ENCODE data around the gene CDKL1.

Gene CDKL1

DNA sequence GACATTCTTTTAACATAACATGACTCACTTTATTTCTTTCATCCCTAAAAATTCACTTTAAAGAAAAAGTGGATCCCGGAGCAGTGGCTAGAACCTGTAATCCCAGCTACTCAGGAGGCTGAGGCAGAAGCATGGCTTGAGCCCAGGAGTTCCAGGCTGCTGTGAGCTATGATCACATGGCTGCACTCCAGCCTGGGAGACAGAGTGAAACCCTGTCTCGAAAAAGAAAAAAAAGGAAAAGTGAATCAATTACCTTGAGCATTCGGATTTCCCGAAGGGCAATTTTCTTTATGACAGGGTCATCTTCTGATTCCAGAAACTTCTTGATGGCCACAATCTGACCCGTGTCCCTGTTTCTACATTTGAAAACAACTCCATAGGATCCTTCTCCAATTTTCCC is 1.2 kb downstream of the CDKL1 start:
- TF ChIP-seq TOX (CRISPR knock-in tag; IDR thresholded peaks at IDR 0.05; ENCODE audit: borderline replicate concordance): no peak
- TF ChIP-seq, protein P1, sequence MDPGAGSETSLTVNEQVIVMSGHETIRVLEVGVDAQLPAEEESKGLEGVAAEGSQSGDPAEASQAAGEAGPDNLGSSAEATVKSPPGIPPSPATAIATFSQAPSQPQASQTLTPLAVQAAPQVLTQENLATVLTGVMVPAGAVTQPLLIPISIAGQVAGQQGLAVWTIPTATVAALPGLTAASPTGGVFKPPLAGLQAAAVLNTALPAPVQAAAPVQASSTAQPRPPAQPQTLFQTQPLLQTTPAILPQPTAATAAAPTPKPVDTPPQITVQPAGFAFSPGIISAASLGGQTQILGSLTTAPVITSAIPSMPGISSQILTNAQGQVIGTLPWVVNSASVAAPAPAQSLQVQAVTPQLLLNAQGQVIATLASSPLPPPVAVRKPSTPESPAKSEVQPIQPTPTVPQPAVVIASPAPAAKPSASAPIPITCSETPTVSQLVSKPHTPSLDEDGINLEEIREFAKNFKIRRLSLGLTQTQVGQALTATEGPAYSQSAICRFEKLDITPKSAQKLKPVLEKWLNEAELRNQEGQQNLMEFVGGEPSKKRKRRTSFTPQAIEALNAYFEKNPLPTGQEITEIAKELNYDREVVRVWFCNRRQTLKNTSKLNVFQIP (CRISPR knock-in tag; IDR thresholded peaks at IDR 0.05; ENCODE audit: borderline replicate concordance, low read depth): no peak
- no peak for TF ChIP-seq ZC3H10 (CRISPR knock-in tag; IDR thresholded peaks at IDR 0.05)
- no peak for TF ChIP-seq ISL1 (CRISPR knock-in tag; IDR thresholded peaks at IDR 0.05)
- no peak for TF ChIP-seq ESRRG (CRISPR knock-in tag; IDR thresholded peaks at IDR 0.05)
- TF ChIP-seq, protein P2, sequence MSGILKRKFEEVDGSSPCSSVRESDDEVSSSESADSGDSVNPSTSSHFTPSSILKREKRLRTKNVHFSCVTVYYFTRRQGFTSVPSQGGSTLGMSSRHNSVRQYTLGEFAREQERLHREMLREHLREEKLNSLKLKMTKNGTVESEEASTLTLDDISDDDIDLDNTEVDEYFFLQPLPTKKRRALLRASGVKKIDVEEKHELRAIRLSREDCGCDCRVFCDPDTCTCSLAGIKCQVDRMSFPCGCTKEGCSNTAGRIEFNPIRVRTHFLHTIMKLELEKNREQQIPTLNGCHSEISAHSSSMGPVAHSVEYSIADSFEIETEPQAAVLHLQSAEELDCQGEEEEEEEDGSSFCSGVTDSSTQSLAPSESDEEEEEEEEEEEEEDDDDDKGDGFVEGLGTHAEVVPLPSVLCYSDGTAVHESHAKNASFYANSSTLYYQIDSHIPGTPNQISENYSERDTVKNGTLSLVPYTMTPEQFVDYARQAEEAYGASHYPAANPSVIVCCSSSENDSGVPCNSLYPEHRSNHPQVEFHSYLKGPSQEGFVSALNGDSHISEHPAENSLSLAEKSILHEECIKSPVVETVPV (CRISPR knock-in tag; IDR thresholded peaks at IDR 0.05): no peak
- no peak for TF ChIP-seq ZFP30 (CRISPR knock-in tag; IDR thresholded peaks at IDR 0.05)
- no peak for ATAC-seq

- no peak for TF ChIP-seq ESRRG (CRISPR knock-in tag; IDR thresholded peaks at IDR 0.05)
- TF ChIP-seq ARNTL (CRISPR knock-in tag; IDR thresholded peaks at IDR 0.05; ENCODE audit: borderline replicate concordance, low read depth): no peak
- no peak for TF ChIP-seq PPARA (CRISPR knock-in tag; IDR thresholded peaks at IDR 0.05; ENCODE audit: borderline replicate concordance)
- no peak for TF ChIP-seq PATZ1 (CRISPR knock-in tag; IDR thresholded peaks at IDR 0.05; ENCODE audit: borderline replicate concordance)
- TF ChIP-seq TOX (CRISPR knock-in tag; IDR thresholded peaks at IDR 0.05; ENCODE audit: borderline replicate concordance): no peak
- TF ChIP-seq ZFP30 (CRISPR knock-in tag; IDR thresholded peaks at IDR 0.05): no peak
- TF ChIP-seq, protein P3, sequence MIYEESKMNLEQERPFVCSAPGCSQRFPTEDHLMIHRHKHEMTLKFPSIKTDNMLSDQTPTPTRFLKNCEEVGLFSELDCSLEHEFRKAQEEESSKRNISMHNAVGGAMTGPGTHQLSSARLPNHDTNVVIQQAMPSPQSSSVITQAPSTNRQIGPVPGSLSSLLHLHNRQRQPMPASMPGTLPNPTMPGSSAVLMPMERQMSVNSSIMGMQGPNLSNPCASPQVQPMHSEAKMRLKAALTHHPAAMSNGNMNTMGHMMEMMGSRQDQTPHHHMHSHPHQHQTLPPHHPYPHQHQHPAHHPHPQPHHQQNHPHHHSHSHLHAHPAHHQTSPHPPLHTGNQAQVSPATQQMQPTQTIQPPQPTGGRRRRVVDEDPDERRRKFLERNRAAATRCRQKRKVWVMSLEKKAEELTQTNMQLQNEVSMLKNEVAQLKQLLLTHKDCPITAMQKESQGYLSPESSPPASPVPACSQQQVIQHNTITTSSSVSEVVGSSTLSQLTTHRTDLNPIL (CRISPR knock-in tag; IDR thresholded peaks at IDR 0.05; ENCODE audit: low read depth): no peak
- no peak for TF ChIP-seq BACH2 (CRISPR knock-in tag; IDR thresholded peaks at IDR 0.05; ENCODE audit: borderline replicate concordance)
- TF ChIP-seq ZNF8 (CRISPR knock-in tag; IDR thresholded peaks at IDR 0.05): no peak
- no peak for TF ChIP-seq ZNF565 (CRISPR knock-in tag; conservative IDR thresholded peaks at IDR 0.05; ENCODE audit: low read depth)
- no peak for TF ChIP-seq SNAI2 (CRISPR knock-in tag; IDR thresholded peaks at IDR 0.05)
- TF ChIP-seq GLIS3 (CRISPR knock-in tag; IDR thresholded peaks at IDR 0.05): no peak
- TF ChIP-seq CSDC2 (CRISPR knock-in tag; IDR thresholded peaks at IDR 0.05): no peak
- TF ChIP-seq ISL1 (CRISPR knock-in tag; IDR thresholded peaks at IDR 0.05): no peak
- TF ChIP-seq OSR1 (CRISPR knock-in tag; IDR thresholded peaks at IDR 0.05): no peak
- TF ChIP-seq ZNF70 (CRISPR knock-in tag; IDR thresholded peaks at IDR 0.05): no peak
- TF ChIP-seq, protein P4, sequence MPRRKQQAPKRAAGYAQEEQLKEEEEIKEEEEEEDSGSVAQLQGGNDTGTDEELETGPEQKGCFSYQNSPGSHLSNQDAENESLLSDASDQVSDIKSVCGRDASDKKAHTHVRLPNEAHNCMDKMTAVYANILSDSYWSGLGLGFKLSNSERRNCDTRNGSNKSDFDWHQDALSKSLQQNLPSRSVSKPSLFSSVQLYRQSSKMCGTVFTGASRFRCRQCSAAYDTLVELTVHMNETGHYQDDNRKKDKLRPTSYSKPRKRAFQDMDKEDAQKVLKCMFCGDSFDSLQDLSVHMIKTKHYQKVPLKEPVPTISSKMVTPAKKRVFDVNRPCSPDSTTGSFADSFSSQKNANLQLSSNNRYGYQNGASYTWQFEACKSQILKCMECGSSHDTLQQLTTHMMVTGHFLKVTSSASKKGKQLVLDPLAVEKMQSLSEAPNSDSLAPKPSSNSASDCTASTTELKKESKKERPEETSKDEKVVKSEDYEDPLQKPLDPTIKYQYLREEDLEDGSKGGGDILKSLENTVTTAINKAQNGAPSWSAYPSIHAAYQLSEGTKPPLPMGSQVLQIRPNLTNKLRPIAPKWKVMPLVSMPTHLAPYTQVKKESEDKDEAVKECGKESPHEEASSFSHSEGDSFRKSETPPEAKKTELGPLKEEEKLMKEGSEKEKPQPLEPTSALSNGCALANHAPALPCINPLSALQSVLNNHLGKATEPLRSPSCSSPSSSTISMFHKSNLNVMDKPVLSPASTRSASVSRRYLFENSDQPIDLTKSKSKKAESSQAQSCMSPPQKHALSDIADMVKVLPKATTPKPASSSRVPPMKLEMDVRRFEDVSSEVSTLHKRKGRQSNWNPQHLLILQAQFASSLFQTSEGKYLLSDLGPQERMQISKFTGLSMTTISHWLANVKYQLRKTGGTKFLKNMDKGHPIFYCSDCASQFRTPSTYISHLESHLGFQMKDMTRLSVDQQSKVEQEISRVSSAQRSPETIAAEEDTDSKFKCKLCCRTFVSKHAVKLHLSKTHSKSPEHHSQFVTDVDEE (CRISPR knock-in tag; IDR thresholded peaks at IDR 0.05): no peak
- ATAC-seq: no peak
These were observed 2.0 kb downstream of the CDKL1 start for GRCh38 chr14:50394713-50395112.

DNA sequence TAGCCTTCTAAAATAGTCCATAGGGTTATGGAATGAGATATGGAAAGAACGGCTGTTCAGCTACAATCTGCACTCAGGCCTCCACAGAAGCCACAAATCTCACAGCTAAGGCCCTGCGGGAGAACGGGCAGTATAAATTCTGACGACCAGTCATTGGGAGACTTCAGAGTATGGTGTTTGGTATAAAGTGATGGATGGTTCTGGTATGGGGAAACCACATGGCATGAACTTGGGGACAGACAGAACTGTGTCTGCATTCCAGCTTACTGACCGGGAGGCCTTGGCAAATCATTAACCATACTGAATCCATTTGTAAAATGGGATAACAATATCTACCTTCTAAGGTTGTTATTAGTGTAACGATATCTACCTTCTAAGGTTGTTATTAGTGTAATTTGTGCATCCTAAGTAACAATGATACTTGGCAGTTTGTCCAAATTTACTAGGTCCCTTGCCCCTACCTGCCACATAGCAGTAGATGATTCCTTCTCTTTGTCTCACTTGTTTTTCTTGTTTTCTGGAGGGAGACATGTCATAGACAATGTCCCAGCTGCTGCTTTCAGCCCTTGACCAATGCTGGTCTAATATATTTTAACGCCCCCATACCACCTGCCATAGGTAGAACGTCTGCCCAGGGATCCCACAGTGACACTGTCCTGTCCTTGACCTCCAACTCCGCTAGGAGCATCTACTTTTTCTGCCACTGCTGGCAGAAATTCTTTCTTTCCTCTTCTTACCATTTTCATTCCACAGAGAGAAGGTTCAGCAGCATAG is 6.8 kb downstream of the CDKL1 start:
- no peak for ATAC-seq
- TF ChIP-seq ZC3H10 (CRISPR knock-in tag; IDR thresholded peaks at IDR 0.05) (no peak), PATZ1 (CRISPR knock-in tag; IDR thresholded peaks at IDR 0.05; ENCODE audit: borderline replicate concordance) (no peak), ZNF8 (CRISPR knock-in tag; IDR thresholded peaks at IDR 0.05) (no peak), ZNF565 (CRISPR knock-in tag; conservative IDR thresholded peaks at IDR 0.05; ENCODE audit: low read depth) (no peak)
- TF ChIP-seq, protein P3 (CRISPR knock-in tag; IDR thresholded peaks at IDR 0.05; ENCODE audit: low read depth): no peak
- TF ChIP-seq, protein P4 (CRISPR knock-in tag; IDR thresholded peaks at IDR 0.05): no peak

Measured in SK-N-SH treated with all-trans-retinoic acid at 6 μM for 48 hours (cell line).